ENCODE measurements around the gene CNIH4.
A peak's percentile ranks its signal among the peaks of the same experiment; 100 is the strongest.

Gene CNIH4

GRCh38 chr1:224356685-224357625 lies at the start of gene CNIH4 (continued):
- TF ChIP-seq ZNF518A (tag by site-specific recombination; conservative IDR thresholded peaks at IDR 0.05; ENCODE audit: low read depth) (peak; percentile 37; the same call in 1 of the 2 replicates), ZNF585B (tag by site-specific recombination; IDR thresholded peaks at IDR 0.05) (peak; percentile 34; the same call in 1 of the 2 replicates), ZNF768 (tag by site-specific recombination; IDR thresholded peaks at IDR 0.05) (no peak), ZNF311 (tag by site-specific recombination; IDR thresholded peaks at IDR 0.05; ENCODE audit: borderline replicate concordance) (no peak), ZXDB (tag by site-specific recombination; IDR thresholded peaks at IDR 0.05) (peak; percentile 97), ZNF670 (tag by site-specific recombination; IDR thresholded peaks at IDR 0.05; ENCODE audit: low read depth) (no peak), ZNF791 (tag by site-specific recombination; IDR thresholded peaks at IDR 0.05) (peak; percentile 63; the same call in 1 of the 2 replicates), ZNF423 (tag by site-specific recombination; IDR thresholded peaks at IDR 0.05) (no peak), ZNF555 (tag by site-specific recombination; conservative IDR thresholded peaks at IDR 0.05) (no peak), ZNF202 (tag by site-specific recombination; IDR thresholded peaks at IDR 0.05; ENCODE audit: borderline replicate concordance) (no peak; the same call in 1 of the 2 replicates), ZNF624 (tag by site-specific recombination; IDR thresholded peaks at IDR 0.05) (no peak), ZNF677 (tag by site-specific recombination; IDR thresholded peaks at IDR 0.05) (peak; percentile 63; the same call in 1 of the 2 replicates), OSR2 (tag by site-specific recombination; IDR thresholded peaks at IDR 0.05) (no peak), ZNF600 (tag by site-specific recombination; IDR thresholded peaks at IDR 0.05) (peak; percentile 94), ZNF324 (tag by site-specific recombination; IDR thresholded peaks at IDR 0.05) (peak; percentile 47; the same call in 1 of the 2 replicates), ZFP41 (tag by site-specific recombination; IDR thresholded peaks at IDR 0.05; ENCODE audit: borderline replicate concordance) (no peak), ZNF529 (tag by site-specific recombination; IDR thresholded peaks at IDR 0.05; ENCODE audit: insufficient replicate concordance) (no peak), ZNF660 (tag by site-specific recombination; IDR thresholded peaks at IDR 0.05) (peak; percentile 75), ZNF24 (tag by site-specific recombination; IDR thresholded peaks at IDR 0.05) (peak; percentile 80), ZNF138 (tag by site-specific recombination; IDR thresholded peaks at IDR 0.05; ENCODE audit: borderline replicate concordance) (no peak), ZFHX2 (tag by site-specific recombination; conservative IDR thresholded peaks at IDR 0.05) (peak; percentile 89), ZNF223 (tag by site-specific recombination; IDR thresholded peaks at IDR 0.05) (peak; percentile 75), ZNF664 (tag by site-specific recombination; IDR thresholded peaks at IDR 0.05) (no peak), ZNF350 (tag by site-specific recombination; IDR thresholded peaks at IDR 0.05) (no peak), ZNF433 (tag by site-specific recombination; IDR thresholded peaks at IDR 0.05; ENCODE audit: low read depth) (no peak), ZNF140 (tag by site-specific recombination; IDR thresholded peaks at IDR 0.05) (no peak), KLF1 (tag by site-specific recombination; IDR thresholded peaks at IDR 0.05) (peak; percentile 72), ZNF394 (tag by site-specific recombination; IDR thresholded peaks at IDR 0.05; ENCODE audit: borderline replicate concordance) (peak; percentile 15; the same call in 1 of the 2 replicates), ZEB2 (tag by site-specific recombination; IDR thresholded peaks at IDR 0.05) (peak; percentile 89; the same call in 1 of the 2 replicates), ZNF76 (tag by site-specific recombination; IDR thresholded peaks at IDR 0.05; ENCODE audit: borderline replicate concordance, low read depth) (peak; percentile 99), PRDM10 (tag by site-specific recombination; IDR thresholded peaks at IDR 0.05) (peak; percentile 65), ZNF404 (tag by site-specific recombination; IDR thresholded peaks at IDR 0.05) (no peak)

All from HEK293 (cell line).